NT2/D1 (cell line): Measurements from ENCODE around the gene SLC16A1.

Experiments used
- YY1 ChIP-seq: IDR thresholded peaks from 2 replicates; pipeline ENCODE4 v1.6.1; 2011; ENCODE audit not compliant: insufficient read length, insufficient read depth
- ZNF274 ChIP-seq: IDR thresholded peaks from 2 replicates; pipeline ENCODE4 v1.6.1; 2011; ENCODE audit warnings: mild to moderate bottlenecking, low read depth, low read length

DNA sequence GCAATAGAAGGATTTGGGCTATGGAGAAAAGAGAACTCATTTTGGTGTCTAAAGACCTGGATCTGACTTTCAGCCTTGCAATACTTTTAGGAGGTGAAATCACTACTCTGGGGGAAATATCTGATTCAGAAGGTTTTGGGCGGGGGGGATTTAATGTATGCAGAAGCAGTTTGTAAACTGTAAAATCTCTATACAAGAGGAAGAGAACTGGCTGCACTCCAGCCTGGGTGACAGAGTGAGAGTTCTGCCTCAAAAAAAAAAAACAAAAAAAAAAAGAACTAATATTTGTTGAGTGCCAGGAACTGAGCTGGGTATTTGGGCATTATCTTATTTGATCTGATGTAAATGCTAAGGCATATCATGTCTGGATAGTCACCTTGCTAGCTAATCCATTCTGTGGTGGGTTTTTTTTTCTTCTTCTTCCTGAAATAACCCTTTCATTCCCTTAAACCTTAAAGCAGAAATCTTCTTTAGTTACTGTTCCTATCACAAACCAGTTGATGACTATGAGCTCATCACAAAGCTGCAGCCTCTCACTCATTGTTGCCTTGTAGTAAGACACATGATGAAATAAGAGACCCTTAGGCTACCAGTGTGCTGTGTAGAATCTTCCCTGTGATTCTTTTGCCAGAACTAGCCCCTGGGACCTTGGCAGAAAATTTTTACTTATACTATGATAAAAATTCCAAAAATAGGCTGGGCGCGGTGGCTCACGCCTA is 35.6 kb upstream of the SLC16A1 start:
- TF ChIP-seq YY1 (no peak), ZNF274 (no peak)
